ENCODE measurements around the gene GNAZ. TPM values are rescaled to one million over a fixed set of nuclear protein-coding genes. Genes with fewer than 3 reads are reported as not detected.

The GNAZ gene
- polyA plus RNA-seq, 1 donor (not counting 4 experiments of a cell fraction or from before 2014, with no cell fraction given) = 0.03 TPM

DNA sequence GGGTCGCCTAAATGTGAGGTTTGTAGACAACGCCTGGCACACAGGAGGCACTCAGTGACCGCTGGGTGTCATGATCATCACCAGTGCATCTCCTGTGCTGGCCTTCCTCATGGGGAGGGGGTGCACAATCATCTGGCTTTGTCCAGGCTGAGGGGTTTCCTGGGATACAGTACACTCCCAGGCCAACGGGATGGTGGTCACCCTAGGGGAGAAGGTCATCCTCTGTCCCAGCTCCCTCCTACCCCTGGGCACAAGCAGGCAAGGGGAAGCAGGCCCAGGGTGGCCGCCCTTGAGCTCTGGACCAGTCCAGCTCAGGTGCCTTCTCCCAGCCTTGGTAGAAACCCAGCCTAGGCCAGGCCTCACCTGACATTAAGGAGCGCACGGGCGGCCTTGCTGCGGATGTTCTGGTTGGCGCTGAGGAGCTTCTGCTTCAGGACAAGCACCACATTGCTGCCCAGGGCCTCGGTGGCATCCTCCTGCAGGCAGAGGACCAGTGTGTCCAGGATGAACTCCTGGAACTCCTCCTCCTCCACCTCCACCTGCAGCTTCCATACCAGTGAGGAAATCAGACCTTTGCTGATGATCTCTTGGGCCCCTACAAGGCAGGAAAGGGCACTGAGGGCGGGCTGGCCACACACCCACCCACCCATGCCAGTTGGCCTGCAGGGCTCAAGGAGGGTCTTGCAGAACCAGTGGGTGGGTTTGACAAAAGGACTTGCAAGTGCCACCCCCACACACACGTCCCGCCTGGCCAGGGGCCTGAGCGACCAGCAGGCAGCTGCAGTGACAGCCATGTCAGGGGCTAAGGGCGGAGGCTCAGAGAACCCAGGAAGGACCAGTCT, 6.6 kb upstream of the GNAZ start:
- Histone ChIP-seq H3K9me1 (ENCODE audit: control insufficient read depth, extremely low read depth, insufficient read depth, low read length) (no peaks in the 10 kb centered on the region), H3K4me3 (ENCODE audit: control insufficient read depth in 2 of 3, extremely low read depth in 1 of 3, insufficient read depth in 2 of 3, low read depth in 1 of 3, low read length in 3 of 3) (no peak overlapping the region), H3K9me3 (ENCODE audit: control insufficient read depth, low read depth, low read length) (no peaks in the 10 kb centered on the region), H3K79me2 (ENCODE audit: control insufficient read depth, insufficient read depth, low read length) (no peaks in the 10 kb centered on the region), H3K36me3 (ENCODE audit: control insufficient read depth in 2 of 2, extremely low read depth in 1 of 2, insufficient read depth in 2 of 2, low read length in 2 of 2) (no peaks in the 10 kb centered on the region), H4K20me1 (ENCODE audit: control insufficient read depth, extremely low read depth, insufficient read depth, low read length) (no peaks in the 10 kb centered on the region), H3K4me1 (ENCODE audit: control insufficient read depth, extremely low read depth, insufficient read depth, low read length) (no peaks in the 10 kb centered on the region), H3K4me2 (ENCODE audit: control insufficient read depth, extremely low read depth, insufficient read depth, low read depth, low read length) (no peak overlapping the region), H3K27me3 (ENCODE audit: control insufficient read depth, extremely low read depth, insufficient read depth, low read length) (peaks cover 6% of the 10 kb centered on the region), H3K27ac (ENCODE audit: control insufficient read depth, insufficient read depth, low read length) (no peak overlapping the region), H2AFZ (ENCODE audit: control insufficient read depth, low read length) (no peak overlapping the region), H3K9ac (ENCODE audit: control insufficient read depth, extremely low read depth, insufficient read depth, low read length) (no peak overlapping the region)
- TF ChIP-seq, protein P1, sequence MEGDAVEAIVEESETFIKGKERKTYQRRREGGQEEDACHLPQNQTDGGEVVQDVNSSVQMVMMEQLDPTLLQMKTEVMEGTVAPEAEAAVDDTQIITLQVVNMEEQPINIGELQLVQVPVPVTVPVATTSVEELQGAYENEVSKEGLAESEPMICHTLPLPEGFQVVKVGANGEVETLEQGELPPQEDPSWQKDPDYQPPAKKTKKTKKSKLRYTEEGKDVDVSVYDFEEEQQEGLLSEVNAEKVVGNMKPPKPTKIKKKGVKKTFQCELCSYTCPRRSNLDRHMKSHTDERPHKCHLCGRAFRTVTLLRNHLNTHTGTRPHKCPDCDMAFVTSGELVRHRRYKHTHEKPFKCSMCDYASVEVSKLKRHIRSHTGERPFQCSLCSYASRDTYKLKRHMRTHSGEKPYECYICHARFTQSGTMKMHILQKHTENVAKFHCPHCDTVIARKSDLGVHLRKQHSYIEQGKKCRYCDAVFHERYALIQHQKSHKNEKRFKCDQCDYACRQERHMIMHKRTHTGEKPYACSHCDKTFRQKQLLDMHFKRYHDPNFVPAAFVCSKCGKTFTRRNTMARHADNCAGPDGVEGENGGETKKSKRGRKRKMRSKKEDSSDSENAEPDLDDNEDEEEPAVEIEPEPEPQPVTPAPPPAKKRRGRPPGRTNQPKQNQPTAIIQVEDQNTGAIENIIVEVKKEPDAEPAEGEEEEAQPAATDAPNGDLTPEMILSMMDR (optimal IDR thresholded peaks at IDR 0.05 in 1 of 3, IDR thresholded peaks at IDR 0.05 in 1 of 3, conservative IDR thresholded peaks at IDR 0.05 in 1 of 3; ENCODE audit: extremely low read depth in 1 of 3, insufficient read depth in 2 of 3, low read length in 3 of 3) = no peak
- no peak for TF ChIP-seq EZH2 (IDR thresholded peaks at IDR 0.05; ENCODE audit: low read length)
- dilution Hi-C loops (cut with MboI; ENCODE audit: extremely low pct_ligation_motif_present, low sequenced_read_pairs) = no loop called here
- DNase-seq (ENCODE audit: low read depth, low spot score) (no peak), FAIRE-seq (no peak)

DNA sequence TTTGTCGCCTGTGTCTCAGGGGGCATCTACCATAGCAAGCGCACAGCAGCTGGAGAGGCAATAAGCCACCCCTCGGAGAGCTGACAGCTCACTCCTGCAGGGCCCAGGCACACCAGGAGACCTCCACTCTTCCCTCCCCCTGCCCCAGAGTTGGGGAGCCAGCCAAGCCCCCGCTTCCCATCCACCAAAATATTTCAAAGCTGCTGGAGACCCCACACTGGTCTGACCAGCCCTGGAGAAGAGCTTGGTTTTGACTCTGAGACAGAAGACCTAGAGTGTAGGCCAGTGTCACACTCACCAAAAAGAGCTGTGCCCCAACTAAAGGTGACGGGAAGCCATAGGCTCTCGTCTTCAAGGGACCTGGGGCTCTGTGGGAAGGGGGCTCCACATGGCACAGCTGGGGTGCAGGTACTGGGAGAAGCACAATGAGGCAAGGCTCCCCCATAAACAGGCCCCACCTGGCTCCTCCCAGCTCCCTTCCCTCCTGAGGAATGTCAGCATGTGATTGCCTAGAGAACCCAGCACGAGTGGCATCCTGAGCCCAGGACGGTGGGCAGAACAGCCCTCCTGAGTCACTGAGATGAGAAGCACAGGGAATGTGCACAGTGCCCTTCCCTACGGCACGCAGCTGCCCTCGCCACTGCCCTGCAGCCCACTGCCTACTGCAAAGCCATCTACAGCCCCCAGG, 5.8 kb upstream of the GNAZ start:
- H3K36me3 ChIP-seq (ENCODE audit: control insufficient read depth in 2 of 2, extremely low read depth in 1 of 2, insufficient read depth in 2 of 2, low read length in 2 of 2) = no peaks in the 10 kb centered on the region
- no peaks in the 10 kb centered on the region for H3K9me3 ChIP-seq (ENCODE audit: control insufficient read depth, low read depth, low read length)
- DNase-seq (ENCODE audit: low read depth, low spot score) (no peak), FAIRE-seq (no peak)
- H3K4me2 ChIP-seq (ENCODE audit: control insufficient read depth, extremely low read depth, insufficient read depth, low read depth, low read length) = no peak overlapping the region
- peaks cover 13% of the 10 kb centered on the region for H3K27me3 ChIP-seq (ENCODE audit: control insufficient read depth, extremely low read depth, insufficient read depth, low read length)
- H3K4me3 ChIP-seq (ENCODE audit: control insufficient read depth in 2 of 3, extremely low read depth in 1 of 3, insufficient read depth in 2 of 3, low read depth in 1 of 3, low read length in 3 of 3) = no peak overlapping the region
- no peaks in the 10 kb centered on the region for H4K20me1 ChIP-seq (ENCODE audit: control insufficient read depth, extremely low read depth, insufficient read depth, low read length)
- no peak overlapping the region for H2AFZ ChIP-seq (ENCODE audit: control insufficient read depth, low read length)
- H3K79me2 ChIP-seq (ENCODE audit: control insufficient read depth, insufficient read depth, low read length) = no peaks in the 10 kb centered on the region
- no peak overlapping the region for H3K9ac ChIP-seq (ENCODE audit: control insufficient read depth, extremely low read depth, insufficient read depth, low read length)
- no peaks in the 10 kb centered on the region for H3K9me1 ChIP-seq (ENCODE audit: control insufficient read depth, extremely low read depth, insufficient read depth, low read length)
- no peaks in the 10 kb centered on the region for H3K4me1 ChIP-seq (ENCODE audit: control insufficient read depth, extremely low read depth, insufficient read depth, low read length)
- TF ChIP-seq, protein P1 (optimal IDR thresholded peaks at IDR 0.05 in 1 of 3, IDR thresholded peaks at IDR 0.05 in 1 of 3, conservative IDR thresholded peaks at IDR 0.05 in 1 of 3; ENCODE audit: extremely low read depth in 1 of 3, insufficient read depth in 2 of 3, low read length in 3 of 3) = no peak
- TF ChIP-seq EZH2 (IDR thresholded peaks at IDR 0.05; ENCODE audit: low read length) = no peak
- dilution Hi-C loops (cut with MboI; ENCODE audit: extremely low pct_ligation_motif_present, low sequenced_read_pairs) = no loop called here
- no peak overlapping the region for H3K27ac ChIP-seq (ENCODE audit: control insufficient read depth, insufficient read depth, low read length)

Data from keratinocyte (primary cell).